ENCODE results near the gene PHF11. TPM values are rescaled to one million over a fixed set of nuclear protein-coding genes. Genes with fewer than 3 reads are reported as not detected.

The PHF11 gene
- total and polyA plus RNA-seq, 2 experiments from 2014 or later, result 7.4 to 13.5 TPM

DNA sequence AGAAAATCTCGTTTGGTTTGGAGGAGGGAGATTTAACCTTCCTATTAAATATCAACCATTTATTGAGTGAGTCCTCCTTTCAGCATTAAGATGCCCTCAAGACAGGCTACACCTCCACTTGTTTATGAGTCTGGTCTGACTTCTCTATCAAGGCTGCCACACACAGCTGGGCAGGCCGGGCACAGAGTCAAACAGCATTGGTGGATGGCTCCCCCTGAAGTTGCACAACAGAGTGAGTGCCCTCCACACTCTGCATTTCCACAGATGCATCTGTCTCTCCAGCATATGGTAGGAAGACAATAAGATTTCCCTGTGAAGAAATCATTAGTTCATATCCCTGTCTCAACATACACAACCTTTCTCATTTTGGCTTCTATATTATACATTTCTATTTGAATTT is 31.4 kb downstream of the PHF11 start:
- Histone ChIP-seq H3K36me3 (ENCODE audit: insufficient read depth) (no peaks in the 10 kb centered on the region), H3K27ac (ENCODE audit: low read depth) (no peak overlapping the region), H3K27me3 (ENCODE audit: insufficient read depth) (no peaks in the 10 kb centered on the region), H3F3A (replicated peaks; ENCODE audit: low read depth) (no peaks in the 10 kb centered on the region), H3K79me2 (replicated peaks; ENCODE audit: insufficient read depth) (no peaks in the 10 kb centered on the region), H3K4me3 (no peak overlapping the region), H2AFZ (no peak overlapping the region), H3K9me2 (ENCODE audit: insufficient read depth) (no peaks in the 10 kb centered on the region), H3K4me1 (ENCODE audit: insufficient read depth) (no peaks in the 10 kb centered on the region), H4K20me1 (replicated peaks; ENCODE audit: insufficient read depth) (no peaks in the 10 kb centered on the region), H3K4me2 (no peak overlapping the region)
- DNase-seq (ENCODE audit: low spot score) (no peak), ATAC-seq (no peak)
- Mint-ChIP-seq H3K36me3 (ENCODE audit: low read depth) (peaks cover 3% of the 10 kb centered on the region; the same call in 1 of the 3 replicates), H3K4me1 (no peaks in the 10 kb centered on the region), H3K9me3 (no peaks in the 10 kb centered on the region), H3K4me3 (no peak overlapping the region), H3K27ac (no peak overlapping the region), H3K27me3 (ENCODE audit: insufficient read depth, low read depth, poor library complexity) (peaks cover 1% of the 10 kb centered on the region)
- TF ChIP-seq, protein P1, sequence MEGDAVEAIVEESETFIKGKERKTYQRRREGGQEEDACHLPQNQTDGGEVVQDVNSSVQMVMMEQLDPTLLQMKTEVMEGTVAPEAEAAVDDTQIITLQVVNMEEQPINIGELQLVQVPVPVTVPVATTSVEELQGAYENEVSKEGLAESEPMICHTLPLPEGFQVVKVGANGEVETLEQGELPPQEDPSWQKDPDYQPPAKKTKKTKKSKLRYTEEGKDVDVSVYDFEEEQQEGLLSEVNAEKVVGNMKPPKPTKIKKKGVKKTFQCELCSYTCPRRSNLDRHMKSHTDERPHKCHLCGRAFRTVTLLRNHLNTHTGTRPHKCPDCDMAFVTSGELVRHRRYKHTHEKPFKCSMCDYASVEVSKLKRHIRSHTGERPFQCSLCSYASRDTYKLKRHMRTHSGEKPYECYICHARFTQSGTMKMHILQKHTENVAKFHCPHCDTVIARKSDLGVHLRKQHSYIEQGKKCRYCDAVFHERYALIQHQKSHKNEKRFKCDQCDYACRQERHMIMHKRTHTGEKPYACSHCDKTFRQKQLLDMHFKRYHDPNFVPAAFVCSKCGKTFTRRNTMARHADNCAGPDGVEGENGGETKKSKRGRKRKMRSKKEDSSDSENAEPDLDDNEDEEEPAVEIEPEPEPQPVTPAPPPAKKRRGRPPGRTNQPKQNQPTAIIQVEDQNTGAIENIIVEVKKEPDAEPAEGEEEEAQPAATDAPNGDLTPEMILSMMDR (conservative IDR thresholded peaks at IDR 0.05; ENCODE audit: low read depth in 2 of 2), result peak in 1 of 2 experiments; percentile 18; a peak in 2 of 4 replicates
- TF ChIP-seq POLR2AphosphoS5 (IDR thresholded peaks at IDR 0.05; ENCODE audit: low read depth) (no peak), STAT1 (IDR thresholded peaks at IDR 0.05; ENCODE audit: unreplicated experiment) (no peak), ZNF331 (CRISPR knock-in tag; IDR thresholded peaks at IDR 0.05; ENCODE audit: low read depth) (no peak), REST (IDR thresholded peaks at IDR 0.05; ENCODE audit: unreplicated experiment) (no peak)
- TF ChIP-seq, protein P2, sequence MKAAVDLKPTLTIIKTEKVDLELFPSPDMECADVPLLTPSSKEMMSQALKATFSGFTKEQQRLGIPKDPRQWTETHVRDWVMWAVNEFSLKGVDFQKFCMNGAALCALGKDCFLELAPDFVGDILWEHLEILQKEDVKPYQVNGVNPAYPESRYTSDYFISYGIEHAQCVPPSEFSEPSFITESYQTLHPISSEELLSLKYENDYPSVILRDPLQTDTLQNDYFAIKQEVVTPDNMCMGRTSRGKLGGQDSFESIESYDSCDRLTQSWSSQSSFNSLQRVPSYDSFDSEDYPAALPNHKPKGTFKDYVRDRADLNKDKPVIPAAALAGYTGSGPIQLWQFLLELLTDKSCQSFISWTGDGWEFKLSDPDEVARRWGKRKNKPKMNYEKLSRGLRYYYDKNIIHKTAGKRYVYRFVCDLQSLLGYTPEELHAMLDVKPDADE (IDR thresholded peaks at IDR 0.05), result no peak

- Histone ChIP-seq H3K4me1 (ENCODE audit: insufficient read depth) (no peaks in the 10 kb centered on the region), H3K4me2 (no peak overlapping the region), H3K27ac (ENCODE audit: low read depth) (no peak overlapping the region), H2AFZ (no peak overlapping the region), H3K79me2 (replicated peaks; ENCODE audit: insufficient read depth) (no peaks in the 10 kb centered on the region), H3K9me2 (ENCODE audit: insufficient read depth) (no peaks in the 10 kb centered on the region), H3K27me3 (ENCODE audit: insufficient read depth) (no peaks in the 10 kb centered on the region), H3K36me3 (ENCODE audit: insufficient read depth) (no peaks in the 10 kb centered on the region), H3K4me3 (no peak overlapping the region), H3F3A (replicated peaks; ENCODE audit: low read depth) (no peaks in the 10 kb centered on the region), H4K20me1 (replicated peaks; ENCODE audit: insufficient read depth) (no peaks in the 10 kb centered on the region)
- Mint-ChIP-seq H3K36me3 (ENCODE audit: low read depth) (peaks cover 3% of the 10 kb centered on the region; the same call in 1 of the 3 replicates), H3K4me1 (no peaks in the 10 kb centered on the region), H3K27me3 (ENCODE audit: insufficient read depth, low read depth, poor library complexity) (peaks cover 1% of the 10 kb centered on the region), H3K4me3 (no peak overlapping the region), H3K27ac (no peak overlapping the region), H3K9me3 (no peaks in the 10 kb centered on the region)
- DNase-seq (ENCODE audit: low spot score), result no peak
- no peak for ATAC-seq
- TF ChIP-seq EZH2phosphoT487 (IDR thresholded peaks at IDR 0.05; ENCODE audit: unreplicated experiment) (no peak), CREB1 (CRISPR knock-in tag; IDR thresholded peaks at IDR 0.05; ENCODE audit: low read depth) (no peak)
- TF ChIP-seq, protein P3, sequence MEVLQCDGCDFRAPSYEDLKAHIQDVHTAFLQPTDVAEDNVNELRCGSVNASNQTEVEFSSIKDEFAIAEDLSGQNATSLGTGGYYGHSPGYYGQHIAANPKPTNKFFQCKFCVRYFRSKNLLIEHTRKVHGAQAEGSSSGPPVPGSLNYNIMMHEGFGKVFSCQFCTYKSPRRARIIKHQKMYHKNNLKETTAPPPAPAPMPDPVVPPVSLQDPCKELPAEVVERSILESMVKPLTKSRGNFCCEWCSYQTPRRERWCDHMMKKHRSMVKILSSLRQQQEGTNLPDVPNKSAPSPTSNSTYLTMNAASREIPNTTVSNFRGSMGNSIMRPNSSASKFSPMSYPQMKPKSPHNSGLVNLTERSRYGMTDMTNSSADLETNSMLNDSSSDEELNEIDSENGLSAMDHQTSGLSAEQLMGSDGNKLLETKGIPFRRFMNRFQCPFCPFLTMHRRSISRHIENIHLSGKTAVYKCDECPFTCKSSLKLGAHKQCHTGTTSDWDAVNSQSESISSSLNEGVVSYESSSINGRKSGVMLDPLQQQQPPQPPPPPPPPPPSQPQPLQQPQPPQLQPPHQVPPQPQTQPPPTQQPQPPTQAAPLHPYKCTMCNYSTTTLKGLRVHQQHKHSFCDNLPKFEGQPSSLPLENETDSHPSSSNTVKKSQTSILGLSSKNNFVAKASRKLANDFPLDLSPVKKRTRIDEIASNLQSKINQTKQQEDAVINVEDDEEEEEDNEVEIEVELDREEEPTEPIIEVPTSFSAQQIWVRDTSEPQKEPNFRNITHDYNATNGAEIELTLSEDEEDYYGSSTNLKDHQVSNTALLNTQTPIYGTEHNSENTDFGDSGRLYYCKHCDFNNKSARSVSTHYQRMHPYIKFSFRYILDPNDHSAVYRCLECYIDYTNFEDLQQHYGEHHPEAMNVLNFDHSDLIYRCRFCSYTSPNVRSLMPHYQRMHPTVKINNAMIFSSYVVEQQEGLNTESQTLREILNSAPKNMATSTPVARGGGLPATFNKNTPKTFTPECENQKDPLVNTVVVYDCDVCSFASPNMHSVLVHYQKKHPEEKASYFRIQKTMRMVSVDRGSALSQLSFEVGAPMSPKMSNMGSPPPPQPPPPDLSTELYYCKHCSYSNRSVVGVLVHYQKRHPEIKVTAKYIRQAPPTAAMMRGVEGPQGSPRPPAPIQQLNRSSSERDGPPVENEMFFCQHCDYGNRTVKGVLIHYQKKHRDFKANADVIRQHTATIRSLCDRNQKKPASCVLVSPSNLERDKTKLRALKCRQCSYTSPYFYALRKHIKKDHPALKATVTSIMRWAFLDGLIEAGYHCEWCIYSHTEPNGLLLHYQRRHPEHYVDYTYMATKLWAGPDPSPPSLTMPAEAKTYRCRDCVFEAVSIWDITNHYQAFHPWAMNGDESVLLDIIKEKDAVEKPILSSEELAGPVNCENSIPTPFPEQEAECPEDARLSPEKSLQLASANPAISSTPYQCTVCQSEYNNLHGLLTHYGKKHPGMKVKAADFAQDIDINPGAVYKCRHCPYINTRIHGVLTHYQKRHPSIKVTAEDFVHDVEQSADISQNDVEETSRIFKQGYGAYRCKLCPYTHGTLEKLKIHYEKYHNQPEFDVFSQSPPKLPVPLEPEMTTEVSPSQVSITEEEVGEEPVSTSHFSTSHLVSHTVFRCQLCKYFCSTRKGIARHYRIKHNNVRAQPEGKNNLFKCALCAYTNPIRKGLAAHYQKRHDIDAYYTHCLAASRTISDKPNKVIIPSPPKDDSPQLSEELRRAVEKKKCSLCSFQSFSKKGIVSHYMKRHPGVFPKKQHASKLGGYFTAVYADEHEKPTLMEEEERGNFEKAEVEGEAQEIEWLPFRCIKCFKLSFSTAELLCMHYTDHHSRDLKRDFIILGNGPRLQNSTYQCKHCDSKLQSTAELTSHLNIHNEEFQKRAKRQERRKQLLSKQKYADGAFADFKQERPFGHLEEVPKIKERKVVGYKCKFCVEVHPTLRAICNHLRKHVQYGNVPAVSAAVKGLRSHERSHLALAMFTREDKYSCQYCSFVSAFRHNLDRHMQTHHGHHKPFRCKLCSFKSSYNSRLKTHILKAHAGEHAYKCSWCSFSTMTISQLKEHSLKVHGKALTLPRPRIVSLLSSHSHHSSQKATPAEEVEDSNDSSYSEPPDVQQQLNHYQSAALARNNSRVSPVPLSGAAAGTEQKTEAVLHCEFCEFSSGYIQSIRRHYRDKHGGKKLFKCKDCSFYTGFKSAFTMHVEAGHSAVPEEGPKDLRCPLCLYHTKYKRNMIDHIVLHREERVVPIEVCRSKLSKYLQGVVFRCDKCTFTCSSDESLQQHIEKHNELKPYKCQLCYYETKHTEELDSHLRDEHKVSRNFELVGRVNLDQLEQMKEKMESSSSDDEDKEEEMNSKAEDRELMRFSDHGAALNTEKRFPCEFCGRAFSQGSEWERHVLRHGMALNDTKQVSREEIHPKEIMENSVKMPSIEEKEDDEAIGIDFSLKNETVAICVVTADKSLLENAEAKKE (CRISPR knock-in tag; IDR thresholded peaks at IDR 0.05), result no peak
Observed at GRCh38 chr13:49528161-49528560, 32.4 kb downstream of the PHF11 start.

Measured in GM23338 (cell line).